ENCODE data around the gene KCNK7. TPM values are rescaled to one million over a fixed set of nuclear protein-coding genes. Genes with fewer than 3 reads are reported as not detected.

Gene KCNK7
- total RNA-seq, 2 experiments from 2014 or later, result 0.27 to 0.37 TPM

- ChIA-PET POLR2A (interaction anchor here (0.6 kb wide), 2 partner anchors 243 to 785 kb away, joined by 3 read pairs; no protein-coding TSS in a partner anchor), CTCF (interaction anchor here (1.0 to 1.4 kb wide), 4 partner anchors 11 to 27 kb away, joined by 3 to 6 read pairs (median 4); partner anchors contain the start of gene FAM89B)
- Mint-ChIP-seq H3K9me3 (ENCODE audit: low read depth) (no peaks in the 10 kb centered on the region), H3K36me3 (ENCODE audit: low read depth) (peaks cover 2% of the 10 kb centered on the region), H3K4me1 (peaks cover 51% of the 10 kb centered on the region), H3K4me3 (no peak overlapping the region), H3K27ac (peak overlapping the region; percentile 26), H3K27me3 (no peaks in the 10 kb centered on the region)
- DNase-seq (no peak), ATAC-seq (no peak)
- intact Hi-C loops (cut with DNase I, micrococcal nuclease), result no loop called here
Measured at GRCh38 chr11:65560555-65561418, 34.8 kb downstream of the KCNK7 start.

- H3K27me3 Mint-ChIP-seq, result no peaks in the 10 kb centered on the region
- no peaks in the 10 kb centered on the region for H3K36me3 Mint-ChIP-seq (ENCODE audit: low read depth)
- POLR2A ChIA-PET, result interaction anchor here (0.6 to 1.4 kb wide), 2 partner anchors 10 to 784 kb away, joined by 3 to 5 read pairs; partner anchors contain the start of gene ZNRD2
- CTCF ChIA-PET, result interaction anchor here (0.6 to 1.4 kb wide), 6 partner anchors 10 to 486 kb away, joined by 3 to 6 read pairs (median 4); partner anchors contain the start of genes FAM89B and ZNRD2
- ATAC-seq (peak; percentile 8), DNase-seq (no peak)
- intact Hi-C loops (cut with DNase I, micrococcal nuclease), result no loop called here
- peaks cover 51% of the 10 kb centered on the region for H3K4me1 Mint-ChIP-seq
- H3K9me3 Mint-ChIP-seq (ENCODE audit: low read depth), result no peaks in the 10 kb centered on the region
- H3K27ac Mint-ChIP-seq, result peak overlapping the region; percentile 30
- H3K4me3 Mint-ChIP-seq, result no peak overlapping the region
Measured at GRCh38 chr11:65559951-65560537, 35.6 kb downstream of the KCNK7 start.

GRCh38 chr11:65559535-65559934 lies 36.1 kb downstream of the KCNK7 start:
- POLR2A ChIA-PET, result interaction anchor here (0.5 to 1.4 kb wide), 2 partner anchors 10 to 80 kb away, joined by 5 to 8 read pairs; partner anchors contain the start of gene ZNRD2
- Mint-ChIP-seq H3K27me3 (no peaks in the 10 kb centered on the region), H3K9me3 (ENCODE audit: low read depth) (no peaks in the 10 kb centered on the region), H3K4me1 (peaks cover 52% of the 10 kb centered on the region), H3K36me3 (ENCODE audit: low read depth) (no peaks in the 10 kb centered on the region), H3K4me3 (no peak overlapping the region), H3K27ac (no peak overlapping the region)
- peak; percentile 60 for DNase-seq
- ATAC-seq, result peak; percentile 68
- intact Hi-C loops (cut with DNase I, micrococcal nuclease), result no loop called here
- CTCF ChIA-PET, result interaction anchor here (0.6 to 1.4 kb wide), 4 partner anchors 11 to 486 kb away, joined by 3 to 4 read pairs (median 4); partner anchors contain the start of gene ZNRD2

GRCh38 chr11:65558930-65559509 lies 36.6 kb downstream of the KCNK7 start:
- peak overlapping the region; percentile 58 for H3K27ac Mint-ChIP-seq
- CTCF ChIA-PET, result interaction anchor here (1.2 kb wide), 1 partner anchor 11 kb away, joined by 4 read pairs; the partner anchor contains the start of gene ZNRD2
- H3K27me3 Mint-ChIP-seq, result no peaks in the 10 kb centered on the region
- peak overlapping the region; percentile 77 for H3K4me3 Mint-ChIP-seq
- intact Hi-C loops (cut with DNase I, micrococcal nuclease), result no loop called here
- H3K36me3 Mint-ChIP-seq (ENCODE audit: low read depth), result no peaks in the 10 kb centered on the region
- POLR2A ChIA-PET, result interaction anchor here (0.5 to 1.4 kb wide), 2 partner anchors 11 to 80 kb away, joined by 5 to 8 read pairs; partner anchors contain the start of gene ZNRD2
- DNase-seq, result no peak
- no peak for ATAC-seq
- H3K9me3 Mint-ChIP-seq (ENCODE audit: low read depth), result no peaks in the 10 kb centered on the region
- H3K4me1 Mint-ChIP-seq, result peaks cover 56% of the 10 kb centered on the region

GRCh38 chr11:65558002-65558929 lies 37.3 kb downstream of the KCNK7 start, which contains the start of gene LTBP3:
Gene LTBP3 (minus strand): TSS chr11:65558359. CDS start chr11:65557959, 400 bp downstream.
- Mint-ChIP-seq H3K4me3 (peak within 1 kb of the TSS; percentile 77), H3K27me3 (no peaks in the 10 kb centered on the region), H3K27ac (peak within 1 kb of the TSS; percentile 85), H3K36me3 (ENCODE audit: low read depth) (no peaks in the 10 kb centered on the region), H3K4me1 (peaks cover 51% of the 10 kb centered on the region), H3K9me3 (ENCODE audit: low read depth) (no peaks in the 10 kb centered on the region)
- CTCF ChIA-PET, result interaction anchor here (0.7 to 1.2 kb wide), 2 partner anchors 8 to 12 kb away, joined by 3 to 4 read pairs; partner anchors contain the start of gene ZNRD2
- POLR2A ChIA-PET, result interaction anchor here (1.4 kb wide), 1 partner anchor 12 kb away, joined by 5 read pairs; the partner anchor contains the start of gene ZNRD2
- peak; percentile 21 for ATAC-seq
- intact Hi-C loops (cut with DNase I, micrococcal nuclease), result no loop called here
- peak; percentile 71 for DNase-seq

- CTCF ChIA-PET, result interaction anchor here (0.7 to 1.2 kb wide), 3 partner anchors 8 to 17 kb away, joined by 3 read pairs; no protein-coding TSS in a partner anchor
Measured at GRCh38 chr11:65557280-65558001, 38.2 kb downstream of the KCNK7 start.

GRCh38 chr11:65556470-65557279 lies 38.9 kb downstream of the KCNK7 start:
- Mint-ChIP-seq H3K4me1 (peaks cover 63% of the 10 kb centered on the region), H3K27ac (peak overlapping the region; percentile 85), H3K36me3 (ENCODE audit: low read depth) (peaks cover 4% of the 10 kb centered on the region), H3K9me3 (ENCODE audit: low read depth) (no peaks in the 10 kb centered on the region), H3K27me3 (no peaks in the 10 kb centered on the region), H3K4me3 (peak overlapping the region; percentile 77)
- ATAC-seq, result no peak
- intact Hi-C loops (cut with DNase I, micrococcal nuclease), result no loop called here
- ChIA-PET CTCF (interaction anchor here (1.0 to 1.2 kb wide), 3 partner anchors 15 to 169 kb away, joined by 3 read pairs; no protein-coding TSS in a partner anchor), POLR2A (no interaction called here)
- peak; percentile 49 for DNase-seq

More at GRCh38 chr11:65557280-65558001, 38.2 kb downstream of the KCNK7 start:
- peak overlapping the region; percentile 85 for H3K27ac Mint-ChIP-seq
- no peaks in the 10 kb centered on the region for H3K9me3 Mint-ChIP-seq (ENCODE audit: low read depth)
- ATAC-seq (no peak), DNase-seq (peak; percentile 56)
- H3K4me1 Mint-ChIP-seq, result peaks cover 56% of the 10 kb centered on the region
- POLR2A ChIA-PET, result no interaction called here
- H3K36me3 Mint-ChIP-seq (ENCODE audit: low read depth), result no peaks in the 10 kb centered on the region
- intact Hi-C loops (cut with DNase I, micrococcal nuclease), result no loop called here
- H3K27me3 Mint-ChIP-seq, result no peaks in the 10 kb centered on the region
- H3K4me3 Mint-ChIP-seq, result peak overlapping the region; percentile 77

- peak overlapping the region; percentile 85 for H3K27ac Mint-ChIP-seq
- DNase-seq (peak; percentile 64), ATAC-seq (no peak)
- H3K4me1 Mint-ChIP-seq, result peaks cover 68% of the 10 kb centered on the region
- intact Hi-C loops (cut with DNase I, micrococcal nuclease), result loop anchor here in 1 of 2 experiments (2.0 kb wide), 1 partner anchor 15 kb away; the partner anchor contains the start of gene ZNRD2
- H3K27me3 Mint-ChIP-seq, result no peaks in the 10 kb centered on the region
- ChIA-PET CTCF (interaction anchor here (0.6 to 1.4 kb wide), 4 partner anchors 10 to 280 kb away, joined by 3 to 6 read pairs (median 4); no protein-coding TSS in a partner anchor), POLR2A (interaction anchor here (0.8 kb wide), 1 partner anchor 10 kb away, joined by 4 read pairs; no protein-coding TSS in a partner anchor)
- H3K9me3 Mint-ChIP-seq (ENCODE audit: low read depth), result no peaks in the 10 kb centered on the region
- peak overlapping the region; percentile 77 for H3K4me3 Mint-ChIP-seq
- peaks cover 11% of the 10 kb centered on the region for H3K36me3 Mint-ChIP-seq (ENCODE audit: low read depth)
Measured at GRCh38 chr11:65555693-65556231, 39.8 kb downstream of the KCNK7 start.

All from activated CD4-positive, alpha-beta T cell treated with anti-CD3 and anti-CD28 coated beads for 36 hours (primary cell).